Thyroid gland (tissue), 4 donors: ENCODE results near the gene POLR2M.

Experiments used
- CTCF ChIP-seq, 6 experiments: fragments of 200-600 bp in 3 of 6; fragments of 450-650 bp in 3 of 6; sonication (generic) in 3 of 6; IDR thresholded peaks; one replicate each; pipeline ENCODE4 v1.5.1; 2016 to 2019; ENCODE audit warnings: antibody characterized with exemption in 6 of 6, mild to moderate bottlenecking in 2 of 6, inconsistent platforms in 1 of 6, moderate library complexity in 1 of 6
- POLR2A ChIP-seq, 2 donors: fragments of 450-650 bp; IDR thresholded peaks; one replicate each; pipeline ENCODE4 v1.6.1; 2017; ENCODE audit warnings: antibody characterized with exemption in 2 of 2, mild to moderate bottlenecking in 2 of 2, moderate library complexity in 1 of 2

GRCh38 chr15:57738734-57739237 lies 32.3 kb downstream of the POLR2M start:
- no peak for TF ChIP-seq CTCF (IDR thresholded peaks at IDR 0.05)
- no peak for TF ChIP-seq POLR2A (IDR thresholded peaks at IDR 0.05)
